Astrocyte (in vitro differentiated cells and primary cell): ENCODE measurements around the gene BMS1. TPM values are rescaled to one million over a fixed set of nuclear protein-coding genes. Genes with fewer than 3 reads are reported as not detected.

ENCODE experiments used
- DNase-seq: peaks from one replicate; pipeline ENCODE4 v3.0.0-alpha.2; 2010; ENCODE audit warnings: low read depth
- FAIRE-seq: peaks from 2 replicates; lab custom pipeline; 2011; peaks lifted over from hg19 to GRCh38; lab: Jason Lieb, UNC
- H2AFZ ChIP-seq: 2 replicates; pipeline ENCODE4 v1.6.0; 2012; ENCODE audit warnings: low read depth, low read length, inconsistent platforms
- H3K27ac ChIP-seq: 2 replicates; pipeline ENCODE4 v1.5.1; 2011; ENCODE audit warnings: low read depth, low read length, inconsistent platforms
- H3K27me3 ChIP-seq: 2 replicates; pipeline ENCODE4 v1.6.0; 2011; ENCODE audit warnings: low read length, inconsistent platforms; ENCODE audit not compliant: insufficient read depth
- H3K36me3 ChIP-seq: 2 replicates; pipeline ENCODE4 v1.5.1; 2011; ENCODE audit warnings: low read length, inconsistent platforms; ENCODE audit not compliant: insufficient read depth
- H3K4me1 ChIP-seq: 2 replicates; pipeline ENCODE4 v1.5.1; 2011; ENCODE audit warnings: low read length, inconsistent platforms; ENCODE audit not compliant: insufficient read depth
- H3K4me2 ChIP-seq: 2 replicates; pipeline ENCODE4 v1.6.0; 2012; ENCODE audit warnings: low read length, inconsistent platforms
- H3K4me3 ChIP-seq: 2 replicates; pipeline ENCODE4 v1.5.1; 2011; ENCODE audit warnings: low read depth, mild to moderate bottlenecking, low read length, inconsistent platforms; ENCODE audit not compliant: insufficient read depth
- H3K79me2 ChIP-seq: 2 replicates; pipeline ENCODE4 v1.6.0; 2012; ENCODE audit warnings: mild to moderate bottlenecking, low read length, inconsistent platforms; ENCODE audit not compliant: insufficient read depth
- H3K9ac ChIP-seq: 2 replicates; pipeline ENCODE4 v1.6.0; 2012; ENCODE audit warnings: mild to moderate bottlenecking, low read length, inconsistent platforms
- H3K9me3 ChIP-seq: 2 replicates; pipeline ENCODE4 v1.5.1; 2012; ENCODE audit warnings: low read depth, mild to moderate bottlenecking, low read length, inconsistent platforms; ENCODE audit not compliant: insufficient read depth
- H4K20me1 ChIP-seq: 2 replicates; pipeline ENCODE4 v1.6.0; 2012; ENCODE audit warnings: low read length, inconsistent platforms; ENCODE audit not compliant: insufficient read depth
- H3K27ac Mint-ChIP-seq: one replicate; pipeline ENCODE4 v1.8.0; 2021; ENCODE audit warnings: mild to moderate bottlenecking, mixed read lengths; ENCODE audit not compliant: unreplicated experiment
- H3K27me3 Mint-ChIP-seq: one replicate; pipeline ENCODE4 v1.8.0; 2021; ENCODE audit warnings: low read depth, mixed read lengths; ENCODE audit not compliant: unreplicated experiment
- H3K36me3 Mint-ChIP-seq: one replicate; pipeline ENCODE4 v1.8.0; 2021; ENCODE audit warnings: low read depth, mixed read lengths; ENCODE audit not compliant: unreplicated experiment
- H3K4me1 Mint-ChIP-seq: one replicate; pipeline ENCODE4 v1.8.0; 2021; ENCODE audit warnings: low read depth, mixed read lengths; ENCODE audit not compliant: unreplicated experiment
- H3K4me3 Mint-ChIP-seq: one replicate; pipeline ENCODE4 v1.8.0; 2021; ENCODE audit warnings: mild to moderate bottlenecking, moderate library complexity, mixed read lengths; ENCODE audit not compliant: unreplicated experiment
- H3K9me3 Mint-ChIP-seq: one replicate; pipeline ENCODE4 v1.8.0; 2021; ENCODE audit warnings: mild to moderate bottlenecking, mixed read lengths; ENCODE audit not compliant: unreplicated experiment
- CTCF ChIP-seq: IDR thresholded peaks from 2 replicates; pipeline ENCODE4 v1.5.1; 2011; ENCODE audit warnings: low read depth, mild to moderate bottlenecking, inconsistent platforms, low read length, moderate library complexity; ENCODE audit not compliant: insufficient read depth
- EZH2 ChIP-seq: IDR thresholded peaks from 2 replicates; pipeline ENCODE4 v1.6.1; 2012; ENCODE audit warnings: mild to moderate bottlenecking, low read length, inconsistent platforms; ENCODE audit not compliant: insufficient read depth
- total RNA-seq: library from RNA; stranded (reverse); gene quantifications from 2 replicates; pipeline ENCODE4 v1.2.1, GENCODE V29; 2021

Gene BMS1
- total RNA-seq, 1 donor from 2014 or later, result 26.3 TPM

- no peaks in the 10 kb centered on the region for H3K9me3 ChIP-seq
- FAIRE-seq, result no peak
These were observed 13.9 kb upstream of the BMS1 start for GRCh38 chr10:42768581-42769152.

GRCh38 chr10:42769173-42769572, 13.4 kb upstream of the BMS1 start:
- no peaks in the 10 kb centered on the region for H3K4me1 Mint-ChIP-seq
- Histone ChIP-seq H3K9me3 (no peaks in the 10 kb centered on the region), H3K4me2 (no peak overlapping the region), H2AFZ (no peak overlapping the region), H3K4me3 (no peak overlapping the region), H3K27me3 (no peaks in the 10 kb centered on the region), H3K4me1 (no peaks in the 10 kb centered on the region), H3K9ac (no peak overlapping the region), H3K27ac (no peak overlapping the region), H3K36me3 (no peaks in the 10 kb centered on the region), H3K79me2 (no peaks in the 10 kb centered on the region), H4K20me1 (no peaks in the 10 kb centered on the region)
- H3K36me3 Mint-ChIP-seq, result no peaks in the 10 kb centered on the region
- H3K27me3 Mint-ChIP-seq, result peaks cover 43% of the 10 kb centered on the region
- no peak overlapping the region for H3K27ac Mint-ChIP-seq
- TF ChIP-seq CTCF (no peak), EZH2 (no peak)
- no peak for FAIRE-seq
- H3K9me3 Mint-ChIP-seq, result peaks cover 3% of the 10 kb centered on the region
- no peak overlapping the region for H3K4me3 Mint-ChIP-seq
- DNase-seq, result no peak

More at GRCh38 chr10:42768581-42769152, 13.9 kb upstream of the BMS1 start:
- Histone ChIP-seq H3K36me3 (no peaks in the 10 kb centered on the region), H3K27ac (no peak overlapping the region), H4K20me1 (no peaks in the 10 kb centered on the region), H3K4me1 (no peaks in the 10 kb centered on the region), H3K9ac (no peak overlapping the region), H3K4me2 (no peak overlapping the region), H2AFZ (no peak overlapping the region), H3K27me3 (no peaks in the 10 kb centered on the region), H3K4me3 (no peak overlapping the region), H3K79me2 (no peaks in the 10 kb centered on the region)
- DNase-seq, result no peak
- Mint-ChIP-seq H3K9me3 (peaks cover 3% of the 10 kb centered on the region), H3K36me3 (no peaks in the 10 kb centered on the region), H3K4me3 (no peak overlapping the region), H3K27ac (no peak overlapping the region), H3K4me1 (no peaks in the 10 kb centered on the region), H3K27me3 (peaks cover 43% of the 10 kb centered on the region)
- TF ChIP-seq EZH2, result no peak
- TF ChIP-seq CTCF, result no peak

- Histone ChIP-seq H4K20me1 (no peaks in the 10 kb centered on the region), H3K9me3 (no peaks in the 10 kb centered on the region), H3K27me3 (no peaks in the 10 kb centered on the region), H3K36me3 (no peaks in the 10 kb centered on the region), H3K4me2 (no peak overlapping the region), H3K4me1 (no peaks in the 10 kb centered on the region), H3K27ac (no peak overlapping the region), H3K4me3 (no peak overlapping the region), H3K9ac (no peak overlapping the region), H3K79me2 (no peaks in the 10 kb centered on the region), H2AFZ (no peak overlapping the region)
- FAIRE-seq (no peak), DNase-seq (no peak)
- Mint-ChIP-seq H3K4me1 (no peaks in the 10 kb centered on the region), H3K27ac (no peak overlapping the region), H3K4me3 (no peak overlapping the region), H3K9me3 (peaks cover 3% of the 10 kb centered on the region), H3K27me3 (peaks cover 41% of the 10 kb centered on the region), H3K36me3 (no peaks in the 10 kb centered on the region)
- TF ChIP-seq EZH2 (no peak), CTCF (no peak)
These were observed 12.9 kb upstream of the BMS1 start for GRCh38 chr10:42769673-42770072.
